T-cell (primary cell): ENCODE measurements around the gene NUAK1. TPM values are rescaled to one million over a fixed set of nuclear protein-coding genes. Genes with fewer than 3 reads are reported as not detected.

ENCODE experiments used
- ATAC-seq, 4 experiments: fragments of 200-7000 bp in 3 of 4; fragments of 150-1000 bp in 1 of 4; cut with Tn5 transposase; replicated peaks in 1 of 4; 1 replicate in 3 of 4; 2 replicates in 1 of 4; pipeline ENCODE4 v1.10.0; 2021; ENCODE audit warnings: moderate library complexity in 3 of 4, mild to moderate bottlenecking in 2 of 4, moderate number of reproducible peaks in 1 of 4
- CTCF ChIA-PET, 2 donors: fragments of 300-600 bp; sonication (Branson Sonifier 250); formaldehyde crosslinking; loops; one replicate each; lab custom pipeline; 2022; ENCODE audit warnings: antibody characterized with exemption in 2 of 2; lab: Charles Lee
- POLR2A ChIA-PET, 2 donors: fragments of 300-600 bp; sonication (Branson Sonifier 250); formaldehyde crosslinking; loops; one replicate each; lab custom pipeline; 2022; ENCODE audit warnings: antibody characterized with exemption in 2 of 2; lab: Charles Lee
- DNase-seq, 35 experiments: peaks; one replicate each; pipeline versions ENCODE4 v3.0.0 to v3.0.0-alpha.2; 2013 to 2023
- H3K27ac ChIP-seq: one replicate; pipeline ENCODE4 v1.5.1; 2013; ENCODE audit warnings: low read length
- H3K27me3 ChIP-seq, 2 experiments: replicated peaks in 1 of 2; 1 replicate in 1 of 2; 2 replicates in 1 of 2; pipeline versions ENCODE4 v1.6.1 to v1.7.0; 2013; ENCODE audit warnings: low read length in 1 of 2, mixed read lengths in 1 of 2; ENCODE audit not compliant: control insufficient read depth in 2 of 2, insufficient read depth in 2 of 2; ENCODE audit errors: extremely low read depth in 1 of 2
- H3K36me3 ChIP-seq, 2 donors: 1 replicate in 1 of 2; 2 replicates in 1 of 2; pipeline versions ENCODE4 v1.6.1 to v1.7.0; 2013; ENCODE audit warnings: low read length in 1 of 2; ENCODE audit not compliant: control insufficient read depth in 2 of 2, insufficient read depth in 1 of 2; ENCODE audit errors: extremely low read depth in 1 of 2
- H3K4me1 ChIP-seq, 2 experiments: 1 replicate in 1 of 2; 2 replicates in 1 of 2; pipeline versions ENCODE4 v1.6.1 to v1.7.0; 2013; ENCODE audit warnings: low read length in 2 of 2, mixed read lengths in 1 of 2; ENCODE audit not compliant: insufficient read depth in 2 of 2, control insufficient read depth in 1 of 2; ENCODE audit errors: extremely low read depth in 1 of 2
- H3K4me3 ChIP-seq, 2 donors: 1 replicate in 1 of 2; 2 replicates in 1 of 2; pipeline versions ENCODE4 v1.5.1 to v1.7.0; 2013; ENCODE audit warnings: mild to moderate bottlenecking in 2 of 2, low read length in 1 of 2, moderate library complexity in 1 of 2; ENCODE audit not compliant: control insufficient read depth in 1 of 2; ENCODE audit errors: extremely low read depth in 1 of 2
- H3K9me3 ChIP-seq: 2 replicates; pipeline ENCODE4 v1.7.0; 2013
- H3K27ac Mint-ChIP-seq, 2 donors: one replicate each; pipeline ENCODE4 v1.8.0; 2020 to 2021; ENCODE audit warnings: mild to moderate bottlenecking in 2 of 2, mixed read lengths in 2 of 2
- H3K27me3 Mint-ChIP-seq, 2 donors: one replicate each; pipeline ENCODE4 v1.8.0; 2021 to 2022; ENCODE audit warnings: mixed read lengths in 2 of 2
- H3K36me3 Mint-ChIP-seq: one replicate; pipeline ENCODE4 v1.8.0; 2021; ENCODE audit warnings: mixed read lengths
- H3K4me1 Mint-ChIP-seq, 3 donors: one replicate each; pipeline ENCODE4 v1.8.0; 2020 to 2022; ENCODE audit warnings: mixed read lengths in 3 of 3, mild to moderate bottlenecking in 1 of 3
- H3K4me3 Mint-ChIP-seq, 3 donors: one replicate each; pipeline ENCODE4 v1.8.0; 2020 to 2022; ENCODE audit warnings: mild to moderate bottlenecking in 3 of 3, mixed read lengths in 3 of 3, moderate library complexity in 3 of 3
- H3K9me3 Mint-ChIP-seq, 3 donors: one replicate each; pipeline ENCODE4 v1.8.0; 2020 to 2022; ENCODE audit warnings: mixed read lengths in 3 of 3
- WGBS: methylation state at CpG from one replicate; pipeline ENCODE4 v1.1.5; 2013; ENCODE audit warnings: missing lambda C conversion rate; ENCODE audit not compliant: insufficient coverage; 5-methylcytosine and 5-hydroxymethylcytosine counted together
- total RNA-seq, 35 experiments: library from RNA in 6 of 35; stranded (reverse) in 6 of 35; fragments of 120-200 nt in 1 of 35; gene quantifications; one replicate each; pipeline versions ENCODE4 v1.2.1 to v1.2.4 and lab custom pipeline; 2013 to 2026

Gene NUAK1
- total RNA-seq, 5 donors from 2014 or later (not counting 1 experiment from before 2014, with no cell fraction given) = 0.25 to 0.50 (median 0.30) TPM

GRCh38 chr12:106110626-106111300 is 28.0 kb downstream of the NUAK1 start:
- Mint-ChIP-seq H3K4me1 (peaks cover 0 to 2% (median 0%) of the 10 kb centered on the region in 3 donors), H3K27ac (no peak overlapping the region), H3K36me3 (no peaks in the 10 kb centered on the region), H3K9me3 (no peaks in the 10 kb centered on the region), H3K27me3 (peaks cover 24 to 30% of the 10 kb centered on the region in 2 donors), H3K4me3 (no peak overlapping the region)
- POLR2A ChIA-PET = no interaction called here
- Histone ChIP-seq H3K4me3 (no peak overlapping the region), H3K36me3 (no peaks in the 10 kb centered on the region), H3K27ac (no peak overlapping the region), H3K4me1 (peaks cover 0 to 10% of the 10 kb centered on the region in 2 experiments), H3K9me3 (no peaks in the 10 kb centered on the region), H3K27me3 (peaks cover 0 to 32% of the 10 kb centered on the region in 2 experiments)
- CTCF ChIA-PET = no interaction called here
- no peak for DNase-seq
- 71% methylated on average over 1 of the region's 4 CpGs for WGBS
- ATAC-seq = no peak

- H3K9me3 Mint-ChIP-seq = no peaks in the 10 kb centered on the region
- POLR2A ChIA-PET = no interaction called here
- Histone ChIP-seq H3K27ac (no peak overlapping the region), H3K4me1 (peaks cover 0 to 10% of the 10 kb centered on the region in 2 experiments), H3K27me3 (peaks cover 0 to 30% of the 10 kb centered on the region in 2 experiments), H3K4me3 (no peak overlapping the region), H3K36me3 (no peaks in the 10 kb centered on the region), H3K9me3 (no peaks in the 10 kb centered on the region)
- H3K27me3 Mint-ChIP-seq = peaks cover 23 to 32% of the 10 kb centered on the region in 2 donors
- no peak overlapping the region for H3K4me3 Mint-ChIP-seq
- no peak for ATAC-seq
- DNase-seq = no peak
- H3K27ac Mint-ChIP-seq = no peak overlapping the region
- H3K36me3 Mint-ChIP-seq = no peaks in the 10 kb centered on the region
- whole genome bisulfite sequencing = 84% methylated on average over 3 of the region's 4 CpGs
- peaks cover 0 to 2% (median 0%) of the 10 kb centered on the region in 3 donors for H3K4me1 Mint-ChIP-seq
- CTCF ChIA-PET = interaction anchor here in 1 of 2 donors (0.7 kb wide), 1 partner anchor 11 kb away, joined by 3 read pairs; no protein-coding TSS in a partner anchor
Observed at GRCh38 chr12:106109168-106109910, 29.4 kb downstream of the NUAK1 start.

- Histone ChIP-seq H3K36me3 (no peaks in the 10 kb centered on the region), H3K9me3 (no peaks in the 10 kb centered on the region), H3K27me3 (peaks cover 0 to 29% of the 10 kb centered on the region in 2 experiments), H3K4me3 (no peak overlapping the region), H3K4me1 (peaks cover 0 to 8% of the 10 kb centered on the region in 2 experiments), H3K27ac (no peak overlapping the region)
- ATAC-seq = no peak
- Mint-ChIP-seq H3K27me3 (peaks cover 25 to 36% of the 10 kb centered on the region in 2 donors), H3K9me3 (peaks cover 0 to 2% (median 0%) of the 10 kb centered on the region in 3 donors), H3K4me3 (no peak overlapping the region), H3K27ac (no peak overlapping the region), H3K36me3 (no peaks in the 10 kb centered on the region), H3K4me1 (peaks cover 0 to 2% (median 0%) of the 10 kb centered on the region in 3 donors)
- CTCF ChIA-PET = no interaction called here
- no CpG with 5 or more reads among the region's 4 CpGs for WGBS
- no peak for DNase-seq
- POLR2A ChIA-PET = no interaction called here
Observed at GRCh38 chr12:106108185-106108835, 30.4 kb downstream of the NUAK1 start.

GRCh38 chr12:106107566-106107965 is 31.2 kb downstream of the NUAK1 start:
- 63% methylated on average over 1 of the region's 2 CpGs for WGBS
- H3K27ac Mint-ChIP-seq = no peak overlapping the region
- ChIA-PET POLR2A (no interaction called here), CTCF (no interaction called here)
- H3K4me3 Mint-ChIP-seq = no peak overlapping the region
- DNase-seq (no peak), ATAC-seq (no peak)
- H3K27ac ChIP-seq = no peak overlapping the region
- H3K9me3 Mint-ChIP-seq = peaks cover 0 to 3% (median 0%) of the 10 kb centered on the region in 3 donors
- no peaks in the 10 kb centered on the region for H3K9me3 ChIP-seq
- H3K4me3 ChIP-seq = no peak overlapping the region
- H3K4me1 ChIP-seq = peaks cover 0 to 4% of the 10 kb centered on the region in 2 experiments
- peaks cover 28 to 35% of the 10 kb centered on the region in 2 donors for H3K27me3 Mint-ChIP-seq
- no peaks in the 10 kb centered on the region for H3K4me1 Mint-ChIP-seq
- no peaks in the 10 kb centered on the region for H3K36me3 ChIP-seq
- peaks cover 0 to 24% of the 10 kb centered on the region in 2 experiments for H3K27me3 ChIP-seq
- H3K36me3 Mint-ChIP-seq = no peaks in the 10 kb centered on the region

- ATAC-seq (no peak), DNase-seq (no peak)
- Histone ChIP-seq H3K27me3 (peaks cover 0 to 19% of the 10 kb centered on the region in 2 experiments), H3K9me3 (no peaks in the 10 kb centered on the region), H3K4me3 (no peak overlapping the region), H3K36me3 (no peaks in the 10 kb centered on the region), H3K4me1 (no peaks in the 10 kb centered on the region), H3K27ac (no peak overlapping the region)
- peaks cover 0 to 3% (median 0%) of the 10 kb centered on the region in 3 donors for H3K9me3 Mint-ChIP-seq
- no peaks in the 10 kb centered on the region for H3K4me1 Mint-ChIP-seq
- H3K36me3 Mint-ChIP-seq = no peaks in the 10 kb centered on the region
- no peak overlapping the region for H3K4me3 Mint-ChIP-seq
- POLR2A ChIA-PET = no interaction called here
- no peak overlapping the region for H3K27ac Mint-ChIP-seq
- peaks cover 29 to 35% of the 10 kb centered on the region in 2 donors for H3K27me3 Mint-ChIP-seq
- CTCF ChIA-PET = no interaction called here
- 72% methylated on average over 2 of the region's 6 CpGs for WGBS
Observed at GRCh38 chr12:106106892-106107291, 31.9 kb downstream of the NUAK1 start.

- no peaks in the 10 kb centered on the region for H3K9me3 ChIP-seq
- H3K36me3 Mint-ChIP-seq = no peaks in the 10 kb centered on the region
- WGBS = 80% methylated on average over 1 of the region's 4 CpGs
- H3K27me3 Mint-ChIP-seq = peaks cover 33 to 38% of the 10 kb centered on the region in 2 donors
- DNase-seq (no peak), ATAC-seq (no peak)
- H3K9me3 Mint-ChIP-seq = peaks cover 0 to 3% (median 0%) of the 10 kb centered on the region in 3 donors
- H3K27ac Mint-ChIP-seq = no peak overlapping the region
- H3K27me3 ChIP-seq = peaks cover 0 to 15% of the 10 kb centered on the region in 2 experiments
- no peaks in the 10 kb centered on the region for H3K4me1 ChIP-seq
- ChIA-PET POLR2A (interaction anchor here in 1 of 2 donors (0.7 kb wide), 1 partner anchor 263 kb away, joined by 3 read pairs; no protein-coding TSS in a partner anchor), CTCF (no interaction called here)
- no peak overlapping the region for H3K27ac ChIP-seq
- no peak overlapping the region for H3K4me3 ChIP-seq
- no peaks in the 10 kb centered on the region for H3K4me1 Mint-ChIP-seq
- no peak overlapping the region for H3K4me3 Mint-ChIP-seq
- no peaks in the 10 kb centered on the region for H3K36me3 ChIP-seq
Observed at GRCh38 chr12:106106061-106106566, 32.6 kb downstream of the NUAK1 start.
